Natural killer cell (primary cell): Measurements from ENCODE around the gene RABEP2. TPM values are rescaled to one million over a fixed set of nuclear protein-coding genes. Genes with fewer than 3 reads are reported as not detected.
A peak's percentile ranks its signal among the peaks of the same experiment; 100 is the strongest.

ENCODE experiments used
- ATAC-seq, 3 donors: fragments of 150-1000 bp in 2 of 3; fragments of 200-7000 bp in 1 of 3; cut with Tn5 transposase; 1 replicate in 1 of 3; 2 replicates in 2 of 3; pipeline ENCODE4 v1.10.0; 2021; ENCODE audit warnings: mild to moderate bottlenecking in 2 of 3, moderate library complexity in 2 of 3
- DNase-seq, 2 donors: peaks; one replicate each; pipeline versions ENCODE4 v3.0.0 to v3.0.0-alpha.2; 2013 to 2021; ENCODE audit warnings: mixed read lengths in 1 of 2
- H3K27ac ChIP-seq: one replicate; pipeline ENCODE4 v1.5.1; 2013; ENCODE audit warnings: mild to moderate bottlenecking, low read length
- H3K27me3 ChIP-seq: one replicate; pipeline ENCODE4 v1.6.1; 2013; ENCODE audit warnings: low read length; ENCODE audit not compliant: control insufficient read depth, insufficient read depth
- H3K36me3 ChIP-seq: one replicate; pipeline ENCODE4 v1.6.1; 2013; ENCODE audit warnings: low read length; ENCODE audit not compliant: control insufficient read depth, insufficient read depth
- H3K4me1 ChIP-seq: one replicate; pipeline ENCODE4 v1.6.1; 2013; ENCODE audit warnings: low read length; ENCODE audit not compliant: control insufficient read depth, insufficient read depth
- H3K4me3 ChIP-seq: one replicate; pipeline ENCODE4 v1.5.1; 2013; ENCODE audit warnings: low read length
- H3K9me3 ChIP-seq: one replicate; pipeline ENCODE4 v1.6.1; 2013; ENCODE audit warnings: low read length; ENCODE audit not compliant: control insufficient read depth, insufficient read depth
- H3K27ac Mint-ChIP-seq, 2 donors: one replicate each; pipeline ENCODE4 v1.8.0; 2022; ENCODE audit warnings: mild to moderate bottlenecking in 2 of 2, mixed read lengths in 2 of 2, moderate library complexity in 1 of 2
- H3K27me3 Mint-ChIP-seq, 2 donors: one replicate each; pipeline ENCODE4 v1.8.0; 2022; ENCODE audit warnings: low read depth in 2 of 2, mixed read lengths in 2 of 2
- H3K36me3 Mint-ChIP-seq: one replicate; pipeline ENCODE4 v1.8.0; 2022; ENCODE audit warnings: mixed read lengths
- H3K4me1 Mint-ChIP-seq, 2 donors: one replicate each; pipeline ENCODE4 v1.8.0; 2022; ENCODE audit warnings: mixed read lengths in 2 of 2
- H3K4me3 Mint-ChIP-seq: one replicate; pipeline ENCODE4 v1.8.0; 2022; ENCODE audit warnings: mild to moderate bottlenecking, moderate library complexity, mixed read lengths
- H3K9me3 Mint-ChIP-seq, 2 donors: one replicate each; pipeline ENCODE4 v1.8.0; 2022; ENCODE audit warnings: mixed read lengths in 2 of 2
- WGBS: methylation state at CpG from one replicate; pipeline ENCODE4 v1.1.7; 2013; ENCODE audit warnings: missing lambda C conversion rate; ENCODE audit not compliant: insufficient coverage; 5-methylcytosine and 5-hydroxymethylcytosine counted together
- intact Hi-C: fragments of 100-400 bp; cut with micrococcal nuclease; formaldehyde crosslinking; loops from one replicate; pipeline ENCODE4 v1.14.2; 2022
- total RNA-seq, 4 donors: library from RNA; stranded (reverse); fragments of 120-200 nt in 1 of 4; gene quantifications; one replicate each; pipeline versions ENCODE4 v1.2.3 to v1.2.4, GENCODE V29; 2013 to 2022
- TF ChIP-seq, protein P1 (sequence below): fragments of 200-600 bp; IDR thresholded peaks from one replicate; pipeline ENCODE4 v1.8.0; 2022; ENCODE audit warnings: antibody characterized with exemption

Gene RABEP2
- total RNA-seq, 3 donors from 2014 or later (not counting 1 experiment from before 2014, with no cell fraction given), result 53.4 to 63.4 (median 60.1) TPM

DNA sequence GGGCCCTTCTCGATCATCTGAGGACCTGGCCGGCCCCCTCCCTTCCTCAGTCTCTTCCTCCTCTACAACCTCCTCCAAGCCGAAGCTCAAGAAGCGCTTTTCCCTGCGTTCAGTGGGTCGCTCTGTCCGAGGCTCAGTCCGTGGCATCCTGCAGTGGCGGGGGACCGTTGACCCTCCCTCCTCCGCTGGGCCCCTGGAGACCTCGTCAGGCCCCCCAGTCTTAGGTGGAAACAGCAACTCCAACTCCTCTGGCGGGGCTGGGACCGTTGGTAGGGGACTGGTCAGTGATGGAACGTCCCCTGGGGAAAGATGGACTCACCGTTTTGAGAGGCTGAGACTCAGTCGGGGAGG, 58.6 kb downstream of the RABEP2 start:
- no peak overlapping the region for H3K4me3 ChIP-seq
- ATAC-seq, result no peak
- intact Hi-C loops, result no loop called here
- Mint-ChIP-seq H3K27ac (peak overlapping the region in 1 of 2 donors; percentile 59), H3K9me3 (no peaks in the 10 kb centered on the region), H3K27me3 (no peaks in the 10 kb centered on the region), H3K4me1 (peaks cover 22 to 45% of the 10 kb centered on the region in 2 donors), H3K36me3 (peaks cover 13% of the 10 kb centered on the region), H3K4me3 (peak overlapping the region; percentile 56)
- no peak for DNase-seq
- no peaks in the 10 kb centered on the region for H3K27me3 ChIP-seq
- H3K4me1 ChIP-seq, result peaks cover 29% of the 10 kb centered on the region
- no peak overlapping the region for H3K27ac ChIP-seq
- no peaks in the 10 kb centered on the region for H3K9me3 ChIP-seq
- 94% methylated on average over 17 of the region's 17 CpGs for WGBS
- H3K36me3 ChIP-seq, result peaks cover 31% of the 10 kb centered on the region
- TF ChIP-seq, protein P1, sequence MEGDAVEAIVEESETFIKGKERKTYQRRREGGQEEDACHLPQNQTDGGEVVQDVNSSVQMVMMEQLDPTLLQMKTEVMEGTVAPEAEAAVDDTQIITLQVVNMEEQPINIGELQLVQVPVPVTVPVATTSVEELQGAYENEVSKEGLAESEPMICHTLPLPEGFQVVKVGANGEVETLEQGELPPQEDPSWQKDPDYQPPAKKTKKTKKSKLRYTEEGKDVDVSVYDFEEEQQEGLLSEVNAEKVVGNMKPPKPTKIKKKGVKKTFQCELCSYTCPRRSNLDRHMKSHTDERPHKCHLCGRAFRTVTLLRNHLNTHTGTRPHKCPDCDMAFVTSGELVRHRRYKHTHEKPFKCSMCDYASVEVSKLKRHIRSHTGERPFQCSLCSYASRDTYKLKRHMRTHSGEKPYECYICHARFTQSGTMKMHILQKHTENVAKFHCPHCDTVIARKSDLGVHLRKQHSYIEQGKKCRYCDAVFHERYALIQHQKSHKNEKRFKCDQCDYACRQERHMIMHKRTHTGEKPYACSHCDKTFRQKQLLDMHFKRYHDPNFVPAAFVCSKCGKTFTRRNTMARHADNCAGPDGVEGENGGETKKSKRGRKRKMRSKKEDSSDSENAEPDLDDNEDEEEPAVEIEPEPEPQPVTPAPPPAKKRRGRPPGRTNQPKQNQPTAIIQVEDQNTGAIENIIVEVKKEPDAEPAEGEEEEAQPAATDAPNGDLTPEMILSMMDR, result no peak

DNA sequence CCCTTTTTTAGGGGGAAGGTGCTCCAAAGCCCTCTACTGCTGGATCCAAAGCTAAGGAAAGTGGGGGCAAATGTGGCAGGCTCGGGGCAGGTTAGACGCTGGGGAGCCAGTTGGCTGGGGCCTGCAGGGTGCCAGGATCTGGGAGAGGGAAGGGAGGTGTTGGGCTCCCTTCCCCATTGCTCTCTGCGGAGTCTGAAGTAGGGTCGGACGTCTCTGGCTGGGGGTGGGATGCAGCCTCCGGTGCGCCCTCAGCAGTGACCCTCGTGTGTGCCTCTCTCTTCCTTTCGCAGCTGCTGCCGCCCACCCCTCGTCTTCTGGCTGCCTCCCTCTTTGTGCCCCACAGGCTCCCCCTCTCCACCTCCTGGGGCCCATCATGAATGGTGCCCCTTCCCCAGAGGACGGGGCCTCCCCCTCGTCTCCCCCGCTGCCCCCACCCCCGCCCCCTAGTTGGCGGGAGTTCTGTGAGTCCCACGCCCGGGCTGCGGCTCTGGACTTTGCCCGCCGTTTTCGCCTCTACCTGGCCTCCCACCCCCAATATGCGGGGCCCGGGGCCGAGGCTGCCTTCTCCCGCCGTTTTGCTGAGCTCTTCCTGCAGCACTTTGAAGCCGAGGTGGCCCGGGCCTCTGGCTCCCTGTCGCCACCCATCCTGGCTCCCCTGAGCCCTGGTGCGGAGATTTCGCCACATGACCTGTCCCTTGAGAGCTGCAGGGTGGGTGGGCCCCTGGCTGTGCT, 59.1 kb downstream of the RABEP2 start:
- intact Hi-C loops, result no loop called here
- DNase-seq (no peak), ATAC-seq (no peak)
- H3K27ac ChIP-seq, result no peak overlapping the region
- H3K9me3 ChIP-seq, result no peaks in the 10 kb centered on the region
- TF ChIP-seq, protein P1, result no peak
- Mint-ChIP-seq H3K4me3 (peak overlapping the region; percentile 56), H3K27me3 (no peaks in the 10 kb centered on the region), H3K9me3 (no peaks in the 10 kb centered on the region), H3K4me1 (peaks cover 22 to 45% of the 10 kb centered on the region in 2 donors), H3K27ac (peak overlapping the region; percentile 95 to 96), H3K36me3 (peaks cover 13% of the 10 kb centered on the region)
- H3K4me3 ChIP-seq, result no peak overlapping the region
- H3K36me3 ChIP-seq, result peaks cover 26% of the 10 kb centered on the region
- WGBS, result 90% methylated on average over 28 of the region's 32 CpGs
- peaks cover 29% of the 10 kb centered on the region for H3K4me1 ChIP-seq
- no peaks in the 10 kb centered on the region for H3K27me3 ChIP-seq

DNA sequence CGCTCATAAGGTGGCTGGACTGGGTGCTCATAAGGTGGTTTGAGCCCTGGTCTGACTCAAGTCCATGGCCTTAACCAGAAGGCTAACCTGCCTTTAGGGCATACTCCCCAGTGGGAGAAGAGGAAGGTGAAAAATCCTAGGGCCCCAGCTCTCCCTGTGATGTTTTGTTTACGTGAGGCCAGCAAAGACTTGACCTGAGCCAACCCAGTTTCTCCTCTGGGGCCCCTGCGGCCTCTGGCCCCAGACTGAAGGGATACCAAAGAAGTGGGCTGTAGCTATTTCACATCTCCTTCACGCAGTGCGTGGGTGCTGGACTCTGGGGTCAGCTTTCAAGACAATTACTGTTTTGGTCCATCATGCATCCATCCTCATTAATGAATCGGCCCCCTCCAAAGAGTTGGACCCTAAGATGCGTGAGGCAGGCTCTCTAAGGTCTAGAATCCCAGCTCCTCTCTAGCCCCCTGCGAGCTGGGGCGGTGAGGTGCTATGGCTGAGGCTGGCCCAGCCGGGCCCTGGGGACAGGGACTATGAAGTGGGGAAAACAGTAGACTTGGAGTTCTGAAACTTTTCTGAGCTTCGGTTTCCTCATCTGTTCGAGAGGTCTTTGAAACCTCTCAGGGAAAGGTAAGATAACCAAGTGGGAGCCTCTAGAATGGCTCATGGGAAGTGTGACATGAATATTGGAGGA, 59.9 kb downstream of the RABEP2 start:
- H3K4me3 Mint-ChIP-seq, result peak overlapping the region; percentile 82
- Histone ChIP-seq H3K4me1 (peaks cover 29% of the 10 kb centered on the region), H3K27ac (no peak overlapping the region), H3K4me3 (no peak overlapping the region), H3K9me3 (no peaks in the 10 kb centered on the region), H3K36me3 (peaks cover 21% of the 10 kb centered on the region), H3K27me3 (no peaks in the 10 kb centered on the region)
- H3K27me3 Mint-ChIP-seq, result no peaks in the 10 kb centered on the region
- no peaks in the 10 kb centered on the region for H3K9me3 Mint-ChIP-seq
- intact Hi-C loops, result no loop called here
- DNase-seq, result no peak
- TF ChIP-seq, protein P1, result no peak
- H3K4me1 Mint-ChIP-seq, result peaks cover 22 to 42% of the 10 kb centered on the region in 2 donors
- H3K27ac Mint-ChIP-seq, result peak overlapping the region; percentile 95 to 96
- 92% methylated on average over 12 of the region's 12 CpGs for WGBS
- H3K36me3 Mint-ChIP-seq, result peaks cover 7% of the 10 kb centered on the region
- no peak for ATAC-seq
